Activated T-cell treated with anti-CD3 and anti-CD28 coated beads, Interleukin-2, amount 50 U/mL, for 4 hours (primary cell): ENCODE results near the gene AGAP2. TPM values are rescaled to one million over a fixed set of nuclear protein-coding genes. Genes with fewer than 3 reads are reported as not detected.

Experiments
- ATAC-seq, 2 donors: fragments of 200-7000 bp; cut with Tn5 transposase; one replicate each; pipeline ENCODE4 v1.10.0; 2021
- DNase-seq: peaks from one replicate; pipeline ENCODE4 v3.0.0-alpha.2; 2020
- H3K27me3 Mint-ChIP-seq: one replicate; pipeline ENCODE4 v1.8.0; 2021; ENCODE audit warnings: low read depth, mixed read lengths
- H3K36me3 Mint-ChIP-seq: one replicate; pipeline ENCODE4 v1.8.0; 2022; ENCODE audit warnings: mixed read lengths; ENCODE audit not compliant: insufficient read depth
- H3K4me1 Mint-ChIP-seq: one replicate; pipeline ENCODE4 v1.8.0; 2021; ENCODE audit warnings: low read depth, mixed read lengths
- H3K4me3 Mint-ChIP-seq: one replicate; pipeline ENCODE4 v1.8.0; 2021; ENCODE audit warnings: mild to moderate bottlenecking, moderate library complexity, mixed read lengths
- H3K9me3 Mint-ChIP-seq: one replicate; pipeline ENCODE4 v1.8.0; 2021; ENCODE audit warnings: mixed read lengths
- total RNA-seq, 3 donors: library from RNA; stranded (reverse); gene quantifications; one replicate each; pipeline ENCODE4 v1.2.1, GENCODE V29; 2021

The AGAP2 gene
- total RNA-seq, 3 donors from 2014 or later, result 24.4 to 28.1 (median 25.8) TPM

DNA sequence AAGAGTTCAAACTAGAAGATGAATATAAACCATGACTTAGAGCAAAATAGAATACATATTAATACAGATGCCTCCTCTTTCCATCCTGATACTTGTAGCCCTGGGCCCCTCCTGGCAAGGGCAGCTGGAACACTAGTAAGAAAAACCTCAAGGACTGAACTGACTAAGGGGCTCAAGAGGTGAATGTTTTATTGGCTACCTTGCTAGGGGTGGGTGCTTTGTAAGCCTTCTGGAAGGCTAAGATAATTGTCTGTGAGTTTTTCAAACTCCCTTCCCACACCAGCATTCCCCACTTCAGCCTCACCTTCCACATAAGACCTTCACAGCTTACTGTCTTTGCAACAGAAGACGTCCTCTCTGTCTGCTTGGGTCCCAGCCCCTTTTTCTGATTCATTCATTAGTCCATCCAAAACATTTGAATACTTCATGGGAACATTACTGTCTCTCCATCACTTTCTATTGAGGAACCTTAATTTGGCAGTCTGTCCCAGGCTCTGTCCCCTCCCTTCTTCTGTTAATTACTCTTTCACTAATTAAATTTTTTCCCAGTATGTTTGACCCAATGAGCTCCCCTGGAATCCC lies 15.3 kb upstream of the AGAP2 start:
- H3K9me3 Mint-ChIP-seq, result no peaks in the 10 kb centered on the region

DNA sequence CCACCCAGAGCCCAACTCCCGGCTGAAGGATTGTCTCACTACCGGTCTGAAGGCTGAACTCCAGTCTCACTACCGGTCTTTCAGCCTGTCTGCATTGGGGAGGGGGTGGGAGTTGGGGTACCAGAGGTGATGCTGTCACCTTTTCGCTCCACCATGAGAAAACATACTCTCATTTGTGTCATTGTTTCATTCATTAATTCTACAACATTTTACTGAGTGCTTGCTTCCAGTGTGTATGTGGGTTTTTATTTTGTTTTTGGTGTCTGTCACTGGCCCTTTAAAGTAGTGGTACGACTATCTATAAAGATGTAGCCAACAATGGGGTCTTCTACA lies 14.1 kb upstream of the AGAP2 start:
- Mint-ChIP-seq H3K27me3 (no peaks in the 10 kb centered on the region), H3K36me3 (peaks cover 25% of the 10 kb centered on the region), H3K4me1 (peaks cover 54% of the 10 kb centered on the region), H3K4me3 (peak overlapping the region; percentile 96), H3K9me3 (no peaks in the 10 kb centered on the region)
- ATAC-seq (no peak), DNase-seq (no peak)

More for the DNA sequence above, 15.3 kb upstream of the AGAP2 start:
- no peak for ATAC-seq
- H3K27me3 Mint-ChIP-seq, result no peaks in the 10 kb centered on the region
- H3K36me3 Mint-ChIP-seq, result peaks cover 24% of the 10 kb centered on the region
- H3K4me3 Mint-ChIP-seq, result peak overlapping the region; percentile 86
- peaks cover 54% of the 10 kb centered on the region for H3K4me1 Mint-ChIP-seq
- no peak for DNase-seq

DNA sequence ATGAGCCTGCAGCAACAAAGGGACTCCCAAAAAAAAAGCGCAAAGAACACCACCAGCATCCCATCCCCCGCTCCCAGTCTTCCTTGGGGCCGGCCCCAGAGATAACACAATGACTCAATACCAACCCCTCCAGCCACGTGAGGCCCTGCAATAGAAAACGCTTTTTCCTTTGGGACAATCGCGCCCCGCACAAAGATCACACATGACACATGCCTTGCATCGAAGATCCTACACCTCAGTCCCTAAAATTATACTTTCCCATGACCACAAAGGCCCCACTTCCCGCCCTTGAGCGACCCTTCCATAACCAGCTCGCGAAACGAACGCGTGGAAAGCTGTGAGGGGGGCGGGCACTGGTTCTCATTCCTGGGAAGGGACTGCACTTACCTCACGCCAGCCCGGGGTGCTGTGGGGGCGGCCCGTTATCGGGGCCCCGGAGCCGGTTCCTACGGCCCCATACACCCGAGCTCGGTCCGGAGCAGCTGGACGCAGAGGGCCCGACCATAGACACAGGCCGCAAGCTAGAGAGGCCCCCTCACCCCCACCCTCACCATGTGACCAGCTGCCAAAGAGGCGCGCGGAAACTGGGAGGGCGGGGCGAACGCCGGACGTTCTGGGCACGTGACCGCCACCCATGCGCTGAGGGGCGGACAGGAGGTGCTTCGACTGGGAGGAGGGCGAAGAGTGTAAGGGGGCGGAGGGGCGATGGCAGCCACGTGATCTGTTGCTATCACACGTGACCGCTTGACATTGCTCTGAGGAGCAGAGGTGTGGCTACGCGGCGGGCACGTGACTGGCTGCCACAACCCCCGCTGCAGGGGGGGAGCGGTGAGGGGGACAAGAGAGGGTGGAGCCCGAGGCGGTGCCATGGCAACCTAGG lies 13.5 kb upstream of the AGAP2 start, which contains the start of gene CDK4:
Gene CDK4 (minus strand): TSS at position 523 of the 880 bp plus-strand sequence. CDS start 593 bp downstream, outside the sequence.
- Mint-ChIP-seq H3K27me3 (no peaks in the 10 kb centered on the region), H3K9me3 (no peaks in the 10 kb centered on the region), H3K4me1 (peaks cover 53% of the 10 kb centered on the region), H3K36me3 (peaks cover 30% of the 10 kb centered on the region), H3K4me3 (peak within 1 kb of the TSS; percentile 96)
- DNase-seq (peak; percentile 96), ATAC-seq (peak; percentile 71 to 76)

GRCh38 chr12:57751432-57751787 lies 12.9 kb upstream of the AGAP2 start:
- no peaks in the 10 kb centered on the region for H3K9me3 Mint-ChIP-seq
- DNase-seq (no peak), ATAC-seq (no peak)
- peaks cover 48% of the 10 kb centered on the region for H3K4me1 Mint-ChIP-seq
- no peaks in the 10 kb centered on the region for H3K27me3 Mint-ChIP-seq
- peaks cover 32% of the 10 kb centered on the region for H3K36me3 Mint-ChIP-seq
- peak overlapping the region; percentile 96 for H3K4me3 Mint-ChIP-seq

- H3K36me3 Mint-ChIP-seq, result peaks cover 38% of the 10 kb centered on the region
Observed at GRCh38 chr12:57750561-57751431, 12.3 kb upstream of the AGAP2 start.

GRCh38 chr12:57749061-57749460 lies 10.5 kb upstream of the AGAP2 start:
- no peaks in the 10 kb centered on the region for H3K27me3 Mint-ChIP-seq
- ATAC-seq (no peak), DNase-seq (no peak)
- H3K4me3 Mint-ChIP-seq, result no peak overlapping the region
- peaks cover 41% of the 10 kb centered on the region for H3K36me3 Mint-ChIP-seq
- no peaks in the 10 kb centered on the region for H3K9me3 Mint-ChIP-seq
- H3K4me1 Mint-ChIP-seq, result peaks cover 57% of the 10 kb centered on the region

More at GRCh38 chr12:57750561-57751431, 12.3 kb upstream of the AGAP2 start:
- no peaks in the 10 kb centered on the region for H3K9me3 Mint-ChIP-seq
- peaks cover 49% of the 10 kb centered on the region for H3K4me1 Mint-ChIP-seq
- no peaks in the 10 kb centered on the region for H3K27me3 Mint-ChIP-seq
- peak overlapping the region; percentile 96 for H3K4me3 Mint-ChIP-seq
- no peak for DNase-seq
- ATAC-seq, result no peak

DNA sequence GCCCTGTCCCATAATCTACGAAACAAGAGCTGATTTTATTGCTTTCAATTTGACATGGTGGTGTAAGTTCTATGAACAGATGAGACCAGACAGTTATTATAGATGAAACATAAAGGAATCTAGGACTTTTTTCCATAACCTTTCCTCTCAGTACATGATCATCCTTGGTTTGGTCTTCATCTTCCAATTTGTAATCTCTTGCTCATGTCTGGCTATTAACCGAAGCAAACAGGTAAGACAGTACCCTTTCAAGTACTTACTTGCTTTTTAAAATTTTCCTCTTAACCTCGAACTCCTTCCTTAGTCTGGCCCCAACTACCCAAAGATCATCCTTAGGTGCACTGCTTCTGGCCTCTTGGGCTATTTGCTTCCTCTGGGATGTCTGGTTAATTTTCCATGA lies 7.5 kb upstream of the AGAP2 start:
- no peak for DNase-seq
- Mint-ChIP-seq H3K4me3 (peak overlapping the region; percentile 95), H3K36me3 (peaks cover 34% of the 10 kb centered on the region), H3K4me1 (peaks cover 49% of the 10 kb centered on the region), H3K9me3 (no peaks in the 10 kb centered on the region), H3K27me3 (no peaks in the 10 kb centered on the region)
- ATAC-seq, result no peak

DNA sequence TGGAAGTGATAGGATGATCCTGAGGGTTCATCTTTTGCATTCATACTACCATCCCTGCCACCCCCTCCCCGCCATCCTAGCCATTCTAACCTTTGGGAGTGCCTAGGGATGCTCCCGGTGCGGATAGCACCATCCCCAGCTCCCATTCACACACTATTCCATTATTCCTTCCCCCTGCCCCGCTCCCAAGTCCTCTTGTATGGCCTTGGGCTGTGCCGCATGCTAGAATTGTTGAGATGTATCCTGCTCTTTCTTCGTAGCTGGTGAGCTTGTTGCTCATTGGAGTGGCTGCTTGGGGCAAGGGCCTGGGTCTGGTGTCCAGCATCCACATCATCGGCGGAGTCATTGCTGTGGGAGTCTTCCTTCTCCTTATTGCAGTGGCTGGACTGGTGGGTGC lies 6.9 kb upstream of the AGAP2 start:
- no peaks in the 10 kb centered on the region for H3K9me3 Mint-ChIP-seq
- peak overlapping the region; percentile 95 for H3K4me3 Mint-ChIP-seq
- peaks cover 30% of the 10 kb centered on the region for H3K36me3 Mint-ChIP-seq
- no peak for DNase-seq
- H3K4me1 Mint-ChIP-seq, result peaks cover 49% of the 10 kb centered on the region
- ATAC-seq, result no peak
- no peaks in the 10 kb centered on the region for H3K27me3 Mint-ChIP-seq

- Mint-ChIP-seq H3K36me3 (peaks cover 27% of the 10 kb centered on the region), H3K27me3 (no peaks in the 10 kb centered on the region), H3K4me1 (peaks cover 47% of the 10 kb centered on the region), H3K9me3 (no peaks in the 10 kb centered on the region), H3K4me3 (peak within 1 kb of the TSS; percentile 95)
- peak; percentile 92 for DNase-seq
- ATAC-seq, result peak; percentile 88 to 91
Observed at GRCh38 chr12:57744777-57745484, 6.4 kb upstream of the AGAP2 start, which contains the start of gene TSPAN31. TSPAN31 (plus strand) TSS chr12:57745039; CDS start chr12:57745155, 116 bp downstream.

DNA sequence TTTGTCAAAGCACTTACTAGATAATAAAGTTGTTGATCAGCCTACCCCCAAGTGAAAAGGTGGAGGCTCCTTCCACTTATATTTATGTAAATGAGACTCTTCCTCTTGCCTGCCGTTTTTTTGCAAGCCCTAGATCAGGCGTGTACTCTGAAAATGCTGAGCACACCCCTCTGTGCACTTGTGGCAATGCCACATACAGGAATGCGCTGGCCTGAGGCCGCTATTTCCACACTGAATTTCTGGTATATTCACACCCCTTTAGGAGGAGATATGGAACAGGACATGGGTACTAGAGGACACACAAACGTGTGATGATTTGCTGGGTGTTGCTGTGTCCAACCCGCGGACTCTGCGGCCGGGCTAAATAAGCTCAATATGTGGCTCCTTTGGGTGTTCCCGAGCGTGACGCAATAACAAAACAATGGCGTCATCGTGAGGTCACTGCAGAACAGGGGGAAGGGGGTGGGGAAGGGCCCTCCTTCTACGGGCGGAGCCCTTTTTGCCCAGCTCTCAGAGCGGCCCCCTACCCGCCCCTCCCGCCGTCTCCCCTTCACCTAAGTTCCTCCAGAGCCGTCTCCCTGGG lies 5.7 kb upstream of the AGAP2 start:
- Mint-ChIP-seq H3K27me3 (no peaks in the 10 kb centered on the region), H3K36me3 (peaks cover 27% of the 10 kb centered on the region), H3K9me3 (no peaks in the 10 kb centered on the region), H3K4me3 (peak overlapping the region; percentile 95), H3K4me1 (peaks cover 54% of the 10 kb centered on the region)
- ATAC-seq (peak; percentile 46 to 48), DNase-seq (peak; percentile 66)

GRCh38 chr12:57743769-57744168 lies 5.2 kb upstream of the AGAP2 start:
- ATAC-seq (no peak), DNase-seq (no peak)
- Mint-ChIP-seq H3K9me3 (no peaks in the 10 kb centered on the region), H3K36me3 (peaks cover 26% of the 10 kb centered on the region), H3K4me1 (peaks cover 58% of the 10 kb centered on the region), H3K27me3 (no peaks in the 10 kb centered on the region), H3K4me3 (peak overlapping the region; percentile 95)

GRCh38 chr12:57741844-57742738 lies 3.5 kb upstream of the AGAP2 start:
- peak overlapping the region; percentile 91 for H3K4me3 Mint-ChIP-seq
- peaks cover 58% of the 10 kb centered on the region for H3K4me1 Mint-ChIP-seq
- ATAC-seq (peak; percentile 64 to 66), DNase-seq (peak; percentile 68)
- H3K36me3 Mint-ChIP-seq, result peaks cover 16% of the 10 kb centered on the region
- H3K9me3 Mint-ChIP-seq, result no peaks in the 10 kb centered on the region
- no peaks in the 10 kb centered on the region for H3K27me3 Mint-ChIP-seq

DNA sequence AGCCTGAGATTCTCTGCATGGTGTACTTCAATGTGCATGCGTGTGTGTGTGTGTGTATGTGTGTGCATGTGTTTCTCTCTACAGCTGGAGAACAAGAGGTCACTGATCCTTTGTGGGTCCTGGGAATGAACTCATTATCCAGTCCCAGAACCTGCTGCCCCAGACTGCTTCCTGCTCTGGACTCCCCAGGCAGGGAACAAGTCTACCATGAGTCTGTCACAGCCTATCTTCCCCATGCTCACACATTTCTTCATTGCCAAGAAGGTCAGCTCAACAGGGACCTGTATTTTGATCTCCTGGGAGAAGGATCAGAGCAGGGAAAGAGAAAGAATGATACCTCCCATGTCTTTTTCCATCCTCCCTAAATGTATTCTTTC lies 2.9 kb upstream of the AGAP2 start:
- peaks cover 19% of the 10 kb centered on the region for H3K36me3 Mint-ChIP-seq
- ATAC-seq, result no peak
- H3K9me3 Mint-ChIP-seq, result no peaks in the 10 kb centered on the region
- peaks cover 63% of the 10 kb centered on the region for H3K4me1 Mint-ChIP-seq
- no peak for DNase-seq
- H3K4me3 Mint-ChIP-seq, result peak overlapping the region; percentile 91
- no peaks in the 10 kb centered on the region for H3K27me3 Mint-ChIP-seq
